Measurements from ENCODE around the gene DHRS2.

- TF ChIP-seq CTCF (IDR thresholded peaks at IDR 0.05) = no peak
- no peak for TF ChIP-seq EP300 (IDR thresholded peaks at IDR 0.05)
- no peak for TF ChIP-seq POLR2AphosphoS5 (IDR thresholded peaks at IDR 0.05)
Observed at GRCh38 chr14:23615856-23616255, 20.3 kb upstream of the DHRS2 start.

Measured in stomach (tissue), 4 donors.